DOHH2 (cell line): ENCODE measurements around the gene YDJC.

Source experiments
- H3F3A ChIP-seq: fragments of 200-600 bp; sonication (generic), shearing (Covaris generic); 2 replicates; pipeline ENCODE4 v1.6.0; 2016; ENCODE audit warnings: antibody characterized with exemption, mild to moderate bottlenecking; ENCODE audit not compliant: control insufficient read depth, insufficient read depth
- H3K27ac ChIP-seq: fragments of 200-600 bp; sonication (generic); 2 replicates; pipeline ENCODE4 v1.5.1; 2014; ENCODE audit warnings: low read depth, mild to moderate bottlenecking, low read length, moderate library complexity
- H3K27me3 ChIP-seq: fragments of 200-600 bp; sonication (generic); 2 replicates; pipeline ENCODE4 v1.6.1; 2014; ENCODE audit warnings: mild to moderate bottlenecking, low read length, mixed read lengths; ENCODE audit not compliant: control insufficient read depth
- H3K36me3 ChIP-seq: fragments of 200-600 bp; sonication (generic); 2 replicates; pipeline ENCODE4 v1.6.1; 2014; ENCODE audit warnings: mild to moderate bottlenecking, low read length, moderate library complexity, mixed read lengths; ENCODE audit not compliant: control insufficient read depth
- H3K4me1 ChIP-seq: fragments of 200-600 bp; sonication (generic); 2 replicates; pipeline ENCODE4 v1.6.1; 2014; ENCODE audit warnings: mild to moderate bottlenecking, low read length, mixed read lengths; ENCODE audit not compliant: control insufficient read depth
- H3K4me2 ChIP-seq: fragments of 200-600 bp; sonication (generic); 2 replicates; pipeline ENCODE4 v1.6.0; 2014; ENCODE audit warnings: mild to moderate bottlenecking, low read length, moderate library complexity
- H3K4me3 ChIP-seq: fragments of 200-600 bp; sonication (generic); 2 replicates; pipeline ENCODE4 v1.5.1; 2014; ENCODE audit warnings: mild to moderate bottlenecking, low read length, mixed read lengths
- H3K79me2 ChIP-seq: fragments of 200-600 bp; sonication (generic); 2 replicates; pipeline ENCODE4 v1.6.1; 2014; ENCODE audit warnings: mild to moderate bottlenecking, low read length, mixed read lengths; ENCODE audit not compliant: control insufficient read depth
- H3K9me2 ChIP-seq: fragments of 200-600 bp; sonication (generic); replicated peaks from 2 replicates; pipeline ENCODE4 v1.6.1; 2014; ENCODE audit warnings: mild to moderate bottlenecking, low read length, mixed read lengths; ENCODE audit not compliant: control insufficient read depth
- H3K9me3 ChIP-seq: fragments of 200-600 bp; sonication (generic); 2 replicates; pipeline ENCODE4 v1.6.1; 2014; ENCODE audit warnings: antibody characterized with exemption, low read length, mixed read lengths; ENCODE audit not compliant: control insufficient read depth, insufficient read depth
- H4K20me1 ChIP-seq: fragments of 200-600 bp; sonication (generic); 2 replicates; pipeline ENCODE4 v1.6.0; 2014; ENCODE audit warnings: low read depth, mild to moderate bottlenecking, antibody characterized with exemption, low read length, moderate library complexity; ENCODE audit not compliant: control insufficient read depth, insufficient read depth
- EZH2phosphoT487 ChIP-seq: fragments of 200-600 bp; sonication (generic); IDR thresholded peaks from 2 replicates; pipeline ENCODE4 v1.6.1; 2017; ENCODE audit warnings: borderline replicate concordance, mild to moderate bottlenecking, antibody characterized with exemption, low read length, moderate library complexity, mixed read lengths
- TF ChIP-seq, protein P1 (sequence below): fragments of 200-600 bp; sonication (generic); IDR thresholded peaks from one replicate; pipeline ENCODE4 v1.5.1; 2014; ENCODE audit warnings: antibody characterized with exemption, mild to moderate bottlenecking, low read depth, low read length; ENCODE audit not compliant: poor library complexity, severe bottlenecking

The YDJC gene

DNA sequence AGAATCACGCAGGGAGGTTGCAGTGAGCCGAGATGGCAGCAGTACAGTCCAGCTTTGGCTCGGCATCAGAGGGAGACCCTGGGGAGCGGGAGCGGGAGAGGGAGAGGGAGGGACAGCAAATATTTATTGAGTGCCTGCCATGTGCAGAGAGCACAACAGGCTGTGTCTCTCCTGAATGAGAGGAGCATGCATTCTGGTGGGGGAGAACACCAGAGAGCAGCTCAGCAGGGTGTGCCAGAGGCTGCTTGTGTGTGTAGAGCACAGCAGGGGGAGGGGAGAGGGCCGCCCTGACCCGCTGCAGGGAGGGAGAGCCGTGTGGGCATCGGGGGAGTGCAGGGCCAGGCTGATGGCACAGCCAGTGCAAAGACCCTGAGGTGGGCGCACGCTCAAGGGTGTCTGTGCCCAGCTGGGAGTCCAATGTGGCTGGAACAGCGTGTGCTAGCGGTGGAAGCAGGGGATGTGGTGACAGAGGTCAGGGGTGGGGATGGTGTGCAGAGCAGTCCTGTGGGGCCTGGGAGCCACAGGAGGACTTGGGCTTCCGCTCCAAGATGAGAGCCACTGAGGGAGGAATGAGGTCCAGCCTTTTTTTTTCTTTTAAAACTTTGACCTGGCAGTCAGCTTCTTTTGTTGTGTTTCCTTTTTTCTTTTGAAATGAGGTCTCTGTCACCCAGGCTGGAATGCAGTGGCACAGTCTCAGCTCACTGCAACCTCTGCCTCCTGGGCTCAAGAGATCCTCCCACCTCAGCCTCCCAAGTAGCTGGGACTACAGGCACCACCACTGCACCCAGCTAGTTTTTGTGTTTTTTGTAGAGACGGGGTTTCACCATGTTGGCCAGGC, 48.0 kb upstream of the YDJC start:
- H3K27me3 ChIP-seq = no peaks in the 10 kb centered on the region
- H3K27ac ChIP-seq = no peak overlapping the region
- H3K36me3 ChIP-seq = peaks cover 43% of the 10 kb centered on the region
- H3K9me2 ChIP-seq = no peaks in the 10 kb centered on the region
- no peaks in the 10 kb centered on the region for H4K20me1 ChIP-seq
- H3K4me2 ChIP-seq = no peak overlapping the region
- no peak overlapping the region for H3K4me3 ChIP-seq
- peaks cover 2% of the 10 kb centered on the region for H3K79me2 ChIP-seq
- H3F3A ChIP-seq = no peaks in the 10 kb centered on the region
- peaks cover 1% of the 10 kb centered on the region for H3K4me1 ChIP-seq
- no peaks in the 10 kb centered on the region for H3K9me3 ChIP-seq
- TF ChIP-seq EZH2phosphoT487 = no peak
- TF ChIP-seq, protein P1, sequence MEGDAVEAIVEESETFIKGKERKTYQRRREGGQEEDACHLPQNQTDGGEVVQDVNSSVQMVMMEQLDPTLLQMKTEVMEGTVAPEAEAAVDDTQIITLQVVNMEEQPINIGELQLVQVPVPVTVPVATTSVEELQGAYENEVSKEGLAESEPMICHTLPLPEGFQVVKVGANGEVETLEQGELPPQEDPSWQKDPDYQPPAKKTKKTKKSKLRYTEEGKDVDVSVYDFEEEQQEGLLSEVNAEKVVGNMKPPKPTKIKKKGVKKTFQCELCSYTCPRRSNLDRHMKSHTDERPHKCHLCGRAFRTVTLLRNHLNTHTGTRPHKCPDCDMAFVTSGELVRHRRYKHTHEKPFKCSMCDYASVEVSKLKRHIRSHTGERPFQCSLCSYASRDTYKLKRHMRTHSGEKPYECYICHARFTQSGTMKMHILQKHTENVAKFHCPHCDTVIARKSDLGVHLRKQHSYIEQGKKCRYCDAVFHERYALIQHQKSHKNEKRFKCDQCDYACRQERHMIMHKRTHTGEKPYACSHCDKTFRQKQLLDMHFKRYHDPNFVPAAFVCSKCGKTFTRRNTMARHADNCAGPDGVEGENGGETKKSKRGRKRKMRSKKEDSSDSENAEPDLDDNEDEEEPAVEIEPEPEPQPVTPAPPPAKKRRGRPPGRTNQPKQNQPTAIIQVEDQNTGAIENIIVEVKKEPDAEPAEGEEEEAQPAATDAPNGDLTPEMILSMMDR = no peak

DNA sequence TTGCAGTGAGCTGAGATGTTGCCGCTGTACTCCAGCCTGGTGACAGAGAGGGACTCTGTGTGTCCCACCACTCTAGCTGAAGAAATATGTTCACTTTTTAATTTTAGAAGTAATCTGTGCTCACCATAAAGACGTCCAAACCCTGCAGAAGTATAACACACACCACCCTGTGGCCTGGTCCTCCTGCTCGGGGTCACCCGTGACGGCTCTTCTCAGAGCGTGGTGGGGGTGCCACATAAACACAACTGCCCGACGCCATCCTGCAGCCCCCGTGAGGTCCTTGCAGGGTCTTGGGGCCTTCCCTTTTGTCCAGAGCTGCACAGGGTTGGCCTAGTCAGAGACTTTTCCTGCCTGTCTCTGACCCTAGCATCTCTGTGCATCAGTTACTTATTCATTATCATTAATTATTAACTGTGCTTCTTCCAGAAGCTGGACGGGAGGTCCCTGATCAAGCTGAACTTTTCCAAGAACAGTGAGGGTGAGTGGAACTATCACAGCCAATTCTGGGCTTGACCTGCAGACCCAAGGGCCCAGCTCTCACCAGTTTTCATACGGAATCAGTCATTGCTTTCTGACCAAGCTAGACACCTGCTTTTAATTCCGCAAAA, 44.9 kb upstream of the YDJC start:
- Histone ChIP-seq H3K4me1 (peaks cover 31% of the 10 kb centered on the region), H3K27me3 (no peaks in the 10 kb centered on the region), H3K27ac (no peak overlapping the region), H3K4me2 (no peak overlapping the region), H3F3A (peaks cover 10% of the 10 kb centered on the region), H3K4me3 (no peak overlapping the region), H4K20me1 (no peaks in the 10 kb centered on the region), H3K9me3 (no peaks in the 10 kb centered on the region), H3K9me2 (no peaks in the 10 kb centered on the region), H3K79me2 (peaks cover 20% of the 10 kb centered on the region), H3K36me3 (peaks cover 61% of the 10 kb centered on the region)
- no peak for TF ChIP-seq EZH2phosphoT487
- TF ChIP-seq, protein P1 = no peak

DNA sequence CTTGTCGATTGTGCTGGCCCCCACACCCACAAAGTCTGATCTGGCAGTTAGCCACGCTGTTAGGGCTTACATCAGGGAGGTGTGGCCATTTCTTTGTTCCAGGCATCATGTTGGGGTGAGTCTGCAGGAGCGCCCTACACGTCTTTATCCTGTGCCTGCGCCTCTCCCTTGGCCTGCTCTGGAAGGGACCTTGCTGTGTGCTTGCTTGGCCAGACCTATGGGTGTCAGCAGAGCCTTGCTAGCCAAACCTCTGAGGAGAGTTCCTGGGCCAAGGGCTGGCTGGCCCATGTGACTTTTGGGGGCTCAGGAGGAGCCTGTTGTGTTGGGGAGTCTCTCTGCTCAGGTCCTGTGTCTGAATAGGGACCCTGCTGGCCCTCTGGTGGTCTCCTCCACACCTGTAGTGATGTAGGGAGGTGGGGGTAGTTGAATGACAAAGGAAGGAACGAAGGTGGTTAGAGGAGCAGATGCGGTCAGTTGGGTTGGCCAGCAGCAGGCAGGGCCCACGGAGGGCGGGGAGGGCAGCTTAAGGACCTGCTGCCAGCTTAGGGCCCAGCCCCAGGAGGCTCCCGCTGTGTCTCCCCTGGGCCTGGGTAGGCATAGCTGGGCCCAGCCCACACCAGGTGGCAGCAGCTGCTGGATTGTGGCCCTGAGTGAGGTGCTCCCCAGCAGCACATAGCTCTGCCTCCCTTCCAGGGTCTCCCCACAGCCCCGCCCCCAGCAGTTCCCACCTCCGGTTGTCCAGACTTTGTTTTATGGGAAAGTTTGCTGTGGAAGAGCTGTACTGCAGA, 43.9 kb upstream of the YDJC start:
- H3K27ac ChIP-seq = no peak overlapping the region
- TF ChIP-seq EZH2phosphoT487 = no peak
- TF ChIP-seq, protein P1 = no peak
- H3K79me2 ChIP-seq = peaks cover 29% of the 10 kb centered on the region
- H3K9me2 ChIP-seq = no peaks in the 10 kb centered on the region
- peaks cover 10% of the 10 kb centered on the region for H3F3A ChIP-seq
- H3K9me3 ChIP-seq = no peaks in the 10 kb centered on the region
- no peak overlapping the region for H3K4me3 ChIP-seq
- H3K4me1 ChIP-seq = peaks cover 41% of the 10 kb centered on the region
- no peaks in the 10 kb centered on the region for H3K27me3 ChIP-seq
- no peaks in the 10 kb centered on the region for H4K20me1 ChIP-seq
- no peak overlapping the region for H3K4me2 ChIP-seq
- H3K36me3 ChIP-seq = peaks cover 64% of the 10 kb centered on the region
